Subcutaneous abdominal adipose tissue (tissue), 5 donors: ENCODE measurements around the gene AGO3.

Experiments
- H3K27ac ChIP-seq: one replicate; pipeline ENCODE4 v1.7.0; 2013; ENCODE audit warnings: low read depth, mild to moderate bottlenecking, inconsistent platforms, low read length, moderate library complexity
- H3K27me3 ChIP-seq, 5 donors: one replicate each; pipeline ENCODE4 v1.7.0; 2013; ENCODE audit warnings: low read length in 5 of 5, inconsistent platforms in 1 of 5; ENCODE audit not compliant: control insufficient read depth in 5 of 5, insufficient read depth in 4 of 5
- H3K36me3 ChIP-seq, 5 donors: one replicate each; pipeline ENCODE4 v1.7.0; 2013; ENCODE audit warnings: low read length in 5 of 5; ENCODE audit not compliant: control insufficient read depth in 5 of 5, insufficient read depth in 5 of 5
- H3K4me1 ChIP-seq, 5 donors: one replicate each; pipeline ENCODE4 v1.7.0; 2013; ENCODE audit warnings: low read length in 5 of 5, mild to moderate bottlenecking in 3 of 5, moderate library complexity in 1 of 5; ENCODE audit not compliant: control insufficient read depth in 5 of 5, insufficient read depth in 5 of 5
- H3K4me3 ChIP-seq, 5 donors: one replicate each; pipeline ENCODE4 v1.7.0; 2013; ENCODE audit warnings: low read length in 5 of 5, low read depth in 1 of 5
- H3K9ac ChIP-seq, 5 donors: one replicate each; pipeline ENCODE4 v1.7.0; 2013; ENCODE audit warnings: low read length in 5 of 5, mild to moderate bottlenecking in 4 of 5, moderate library complexity in 3 of 5
- H3K9me3 ChIP-seq, 5 donors: one replicate each; pipeline ENCODE4 v1.7.0; 2013; ENCODE audit warnings: low read length in 5 of 5; ENCODE audit not compliant: control insufficient read depth in 5 of 5
- donor health status: healthy.
- donor health status: healthy.
- donor health status: healthy.
- donor health status: healthy.
- donor health status: healthy.

Gene AGO3

DNA sequence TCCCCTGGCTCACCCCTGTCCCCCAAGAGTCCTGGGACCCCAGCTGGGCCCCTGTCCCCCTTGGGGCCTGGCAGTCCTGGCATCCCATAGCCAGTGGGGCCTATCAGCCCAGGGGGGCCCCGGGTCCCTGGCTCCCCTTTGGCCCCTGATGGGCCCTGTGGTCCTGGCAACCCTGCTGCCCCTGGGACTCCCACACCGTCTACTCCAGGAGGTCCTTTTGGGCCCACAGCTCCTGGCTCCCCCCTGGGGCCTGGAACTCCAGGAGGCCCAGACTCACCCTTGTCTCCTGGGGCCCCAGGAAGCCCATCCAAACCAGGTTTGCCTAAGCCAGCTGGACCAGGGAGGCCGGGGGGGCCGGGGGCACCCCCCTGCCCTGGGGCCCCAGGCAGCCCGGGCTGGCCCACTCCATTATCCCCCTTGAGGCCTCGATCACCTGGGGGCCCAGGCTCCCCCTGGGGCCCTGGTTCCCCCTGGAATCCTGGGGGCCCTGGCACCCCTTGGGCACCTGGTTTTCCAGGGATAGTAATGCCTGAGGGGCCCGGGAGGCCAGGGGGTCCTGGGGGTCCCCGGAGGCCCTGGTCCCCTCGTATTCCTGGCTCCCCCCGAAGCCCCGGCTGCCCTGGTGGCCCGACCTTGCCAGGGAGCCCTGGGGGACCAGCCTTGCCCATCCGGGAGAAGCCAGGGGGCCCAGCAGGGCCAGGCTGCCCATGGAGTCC is 167.9 kb downstream of the AGO3 start:
- peaks cover 0 to 28% (median 19%) of the 10 kb centered on the region in 5 donors for H3K36me3 ChIP-seq
- H3K4me1 ChIP-seq: peaks cover 0 to 35% (median 23%) of the 10 kb centered on the region in 5 donors
- no peaks in the 10 kb centered on the region for H3K27me3 ChIP-seq
- H3K4me3 ChIP-seq: no peak overlapping the region
- no peak overlapping the region for H3K27ac ChIP-seq
- no peaks in the 10 kb centered on the region for H3K9me3 ChIP-seq
- no peak overlapping the region for H3K9ac ChIP-seq

DNA sequence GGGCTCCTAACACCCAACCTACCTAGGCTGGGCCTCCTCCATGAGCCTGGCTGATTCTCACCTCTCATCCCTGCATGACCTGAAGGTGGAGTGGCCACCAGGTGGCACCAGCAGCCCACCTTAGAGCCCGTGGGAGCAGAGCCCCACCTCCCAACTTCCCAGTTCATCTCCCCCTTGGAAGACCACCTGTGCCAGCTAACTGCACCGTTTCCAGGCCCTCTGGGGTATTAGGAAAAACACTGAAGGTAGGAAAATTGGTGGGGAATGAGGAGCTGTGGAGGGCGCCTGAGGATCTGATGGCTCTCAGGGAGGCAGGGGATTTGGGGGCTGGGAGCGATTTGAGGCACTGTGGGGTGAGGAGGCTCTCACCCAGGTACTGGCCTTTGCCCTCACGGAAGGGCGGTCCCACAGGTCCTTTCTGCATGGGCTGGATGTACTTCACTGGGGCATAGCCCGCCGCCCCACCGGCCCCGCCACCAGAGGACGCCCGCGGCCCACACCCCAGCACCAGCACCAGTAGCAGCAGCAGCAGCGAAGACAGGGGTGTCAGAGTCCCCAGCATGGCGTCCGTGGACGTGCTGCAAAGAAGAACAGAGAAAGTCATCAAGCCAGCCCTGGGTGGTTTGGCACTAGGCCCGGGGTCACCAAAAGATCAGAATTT is 168.9 kb downstream of the AGO3 start:
- Histone ChIP-seq H3K9me3 (no peaks in the 10 kb centered on the region), H3K9ac (no peak overlapping the region), H3K4me1 (peaks cover 0 to 25% (median 17%) of the 10 kb centered on the region in 5 donors), H3K4me3 (no peak overlapping the region), H3K36me3 (peaks cover 0 to 17% (median 9%) of the 10 kb centered on the region in 5 donors), H3K27me3 (no peaks in the 10 kb centered on the region), H3K27ac (no peak overlapping the region)

DNA sequence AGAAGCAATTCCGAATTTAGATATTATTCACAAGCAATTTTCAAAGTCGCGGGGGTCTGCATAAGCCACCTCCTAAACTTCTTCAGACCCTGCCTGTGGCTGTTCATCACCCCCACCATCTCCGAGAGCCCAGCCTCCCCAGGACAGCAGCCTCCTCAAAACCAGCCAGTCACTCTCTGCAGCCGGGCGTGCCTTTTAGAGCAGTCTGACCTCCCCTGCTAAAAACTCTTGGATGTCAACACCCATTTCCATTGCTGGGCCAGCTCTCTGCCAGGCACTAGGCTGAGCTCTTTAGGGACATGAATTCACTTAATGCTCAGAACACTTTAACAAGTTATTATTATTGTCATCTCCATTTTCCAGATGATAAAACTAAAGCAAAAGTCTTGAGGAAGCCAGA is 169.5 kb downstream of the AGO3 start:
- H3K36me3 ChIP-seq: peaks cover 0 to 14% (median 7%) of the 10 kb centered on the region in 5 donors
- H3K27me3 ChIP-seq: no peaks in the 10 kb centered on the region
- peak overlapping the region in 1 of 5 donors; percentile 30 for H3K9ac ChIP-seq
- H3K4me1 ChIP-seq: peaks cover 0 to 21% (median 14%) of the 10 kb centered on the region in 5 donors
- H3K4me3 ChIP-seq: no peak overlapping the region
- no peaks in the 10 kb centered on the region for H3K9me3 ChIP-seq
- H3K27ac ChIP-seq: no peak overlapping the region

DNA sequence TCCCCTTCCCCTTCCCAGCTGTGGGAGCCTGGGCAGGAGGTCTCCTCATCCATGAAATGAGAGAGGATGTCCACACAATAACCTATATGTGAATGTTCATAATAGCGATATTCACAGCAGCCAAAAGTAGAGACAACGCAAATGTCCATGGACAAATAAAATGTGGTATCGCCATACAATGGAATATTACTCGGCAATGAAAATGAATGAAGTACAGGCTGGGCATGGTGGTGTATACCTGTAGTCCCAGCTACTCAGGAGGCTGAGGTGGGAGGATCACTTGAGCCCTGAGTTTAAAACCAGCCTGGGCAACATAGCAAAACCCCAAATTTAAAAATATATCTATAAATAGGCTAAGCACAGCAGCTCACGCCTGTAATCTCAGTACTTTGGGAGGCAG is 170.6 kb downstream of the AGO3 start:
- Histone ChIP-seq H3K9me3 (no peaks in the 10 kb centered on the region), H3K27me3 (no peaks in the 10 kb centered on the region), H3K36me3 (peaks cover 0 to 6% (median 0%) of the 10 kb centered on the region in 5 donors), H3K9ac (no peak overlapping the region), H3K27ac (no peak overlapping the region), H3K4me1 (peaks cover 0 to 10% (median 9%) of the 10 kb centered on the region in 5 donors), H3K4me3 (no peak overlapping the region)

DNA sequence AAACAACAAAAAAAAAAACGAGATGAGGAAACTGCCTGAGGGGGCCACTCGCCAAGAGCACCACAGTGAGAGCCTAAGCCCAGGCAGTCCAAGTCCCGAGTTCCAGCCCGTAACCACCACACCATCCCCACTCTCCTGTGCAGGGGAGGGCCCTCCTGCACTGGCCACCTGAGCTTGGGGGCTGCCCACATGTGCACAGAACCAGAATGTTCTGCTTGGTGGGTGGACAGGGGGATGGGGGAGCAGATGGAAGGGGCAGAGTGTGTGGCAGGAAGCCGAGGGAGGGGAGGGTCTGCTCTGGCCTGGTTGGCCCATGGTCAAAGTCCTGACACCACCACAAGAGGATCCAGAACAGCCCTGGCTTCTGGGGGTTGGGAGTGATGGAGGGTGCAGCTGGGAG is 175.4 kb downstream of the AGO3 start:
- H3K27ac ChIP-seq: no peak overlapping the region
- peaks cover 0 to 4% (median 0%) of the 10 kb centered on the region in 5 donors for H3K27me3 ChIP-seq
- no peaks in the 10 kb centered on the region for H3K9me3 ChIP-seq
- no peak overlapping the region for H3K4me3 ChIP-seq
- H3K36me3 ChIP-seq: no peaks in the 10 kb centered on the region
- H3K9ac ChIP-seq: no peak overlapping the region
- no peaks in the 10 kb centered on the region for H3K4me1 ChIP-seq

DNA sequence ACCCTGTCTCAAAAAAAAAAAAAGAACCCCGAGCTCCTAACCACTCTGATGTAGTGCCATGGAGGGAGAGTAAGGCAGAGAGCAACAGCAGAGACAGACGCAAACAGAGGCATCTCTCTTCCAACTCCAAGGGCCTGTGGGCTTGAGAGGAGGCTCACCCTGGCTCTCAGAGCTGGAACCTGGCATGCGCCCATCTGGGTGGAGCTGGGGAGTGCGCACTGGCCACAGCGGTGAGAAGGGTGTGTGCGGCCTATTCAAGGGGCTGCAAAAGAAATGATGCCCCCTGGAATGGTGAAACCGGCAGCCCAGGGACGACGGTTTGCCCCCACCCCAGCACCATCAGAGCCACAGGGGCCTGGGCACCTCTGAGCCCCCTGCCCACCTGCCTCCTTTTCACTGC is 176.5 kb downstream of the AGO3 start:
- H3K9ac ChIP-seq: no peak overlapping the region
- H3K4me3 ChIP-seq: no peak overlapping the region
- no peaks in the 10 kb centered on the region for H3K9me3 ChIP-seq
- peaks cover 0 to 4% (median 0%) of the 10 kb centered on the region in 5 donors for H3K27me3 ChIP-seq
- H3K36me3 ChIP-seq: no peaks in the 10 kb centered on the region
- no peaks in the 10 kb centered on the region for H3K4me1 ChIP-seq
- H3K27ac ChIP-seq: no peak overlapping the region

DNA sequence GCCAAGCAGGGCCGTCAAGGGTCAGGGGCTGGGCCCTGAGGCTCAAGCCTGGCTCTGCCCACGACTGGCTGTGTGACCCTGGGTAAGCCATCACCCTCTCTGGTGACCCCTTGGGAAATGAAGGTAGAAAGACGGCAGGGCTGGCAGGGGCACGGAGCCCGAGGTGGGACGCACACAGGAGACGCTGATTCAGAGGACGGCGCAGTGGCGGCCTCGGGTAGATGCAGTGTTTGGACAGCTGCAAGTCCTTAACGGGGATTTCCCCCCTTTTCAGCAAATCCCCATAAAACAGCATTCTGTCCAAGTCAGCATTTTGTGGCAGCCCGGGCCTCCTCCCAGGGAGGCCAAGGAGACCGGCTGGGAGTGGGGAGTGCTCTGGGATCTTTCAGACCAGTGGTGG is 177.4 kb downstream of the AGO3 start:
- Histone ChIP-seq H3K4me3 (no peak overlapping the region), H3K27ac (no peak overlapping the region), H3K36me3 (no peaks in the 10 kb centered on the region), H3K9me3 (no peaks in the 10 kb centered on the region), H3K4me1 (no peaks in the 10 kb centered on the region), H3K27me3 (peaks cover 0 to 4% (median 0%) of the 10 kb centered on the region in 5 donors), H3K9ac (no peak overlapping the region)

DNA sequence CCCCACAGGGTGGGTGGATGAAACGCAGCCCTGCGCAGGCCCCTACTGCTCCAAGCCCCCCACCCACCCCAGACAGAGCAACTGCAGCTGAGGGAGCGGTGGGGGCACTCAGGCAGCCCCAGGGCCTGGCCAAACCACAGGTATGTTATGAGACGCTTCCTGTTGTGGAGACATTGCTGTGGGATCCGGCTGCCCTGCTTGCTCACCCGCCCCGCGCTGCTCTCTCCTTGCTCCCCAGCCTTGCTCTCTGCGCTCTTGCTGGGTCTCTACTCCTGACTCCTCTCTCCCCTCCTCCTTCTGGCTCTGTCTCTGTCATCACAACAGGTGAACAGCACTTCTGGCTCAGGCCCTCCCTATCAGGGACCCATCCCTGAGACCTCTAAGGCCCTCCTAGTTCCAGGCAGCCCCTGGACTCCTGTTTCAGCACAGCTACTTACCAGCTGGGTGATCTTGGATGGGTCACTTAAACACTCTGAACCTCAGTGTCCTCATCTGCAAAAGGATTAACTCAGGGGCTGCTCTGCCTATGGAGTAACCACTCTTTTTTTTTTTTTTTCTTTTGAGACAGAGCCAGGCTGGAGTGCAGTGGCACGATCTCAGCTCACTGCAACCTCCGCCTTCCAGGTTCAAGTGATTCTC is 178.3 kb downstream of the AGO3 start:
- no peak overlapping the region for H3K4me3 ChIP-seq
- H3K27me3 ChIP-seq: peaks cover 0 to 6% (median 0%) of the 10 kb centered on the region in 5 donors
- H3K4me1 ChIP-seq: no peaks in the 10 kb centered on the region
- H3K27ac ChIP-seq: no peak overlapping the region
- H3K9ac ChIP-seq: no peak overlapping the region
- H3K9me3 ChIP-seq: no peaks in the 10 kb centered on the region
- H3K36me3 ChIP-seq: no peaks in the 10 kb centered on the region

DNA sequence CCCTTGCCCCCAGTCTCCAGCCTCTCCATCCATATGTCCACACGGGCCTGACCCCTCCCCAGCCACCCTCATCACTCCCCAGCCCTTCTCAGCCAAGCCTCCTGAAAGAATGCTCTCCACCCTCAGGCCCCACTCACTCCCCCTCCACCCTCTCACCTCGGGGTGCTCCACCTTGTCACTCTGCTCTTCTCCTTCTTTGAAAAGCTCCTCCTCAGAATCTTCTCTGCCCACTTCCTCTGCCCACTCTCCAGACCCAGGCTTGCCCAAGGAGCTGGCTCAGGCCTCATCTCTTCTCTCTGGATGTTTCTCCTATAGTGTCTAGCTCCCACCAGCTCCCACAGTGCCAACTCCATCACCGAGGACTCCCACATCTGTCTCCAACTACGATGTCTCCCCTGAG is 180.2 kb downstream of the AGO3 start:
- Histone ChIP-seq H3K9me3 (no peaks in the 10 kb centered on the region), H3K27ac (no peak overlapping the region)

DNA sequence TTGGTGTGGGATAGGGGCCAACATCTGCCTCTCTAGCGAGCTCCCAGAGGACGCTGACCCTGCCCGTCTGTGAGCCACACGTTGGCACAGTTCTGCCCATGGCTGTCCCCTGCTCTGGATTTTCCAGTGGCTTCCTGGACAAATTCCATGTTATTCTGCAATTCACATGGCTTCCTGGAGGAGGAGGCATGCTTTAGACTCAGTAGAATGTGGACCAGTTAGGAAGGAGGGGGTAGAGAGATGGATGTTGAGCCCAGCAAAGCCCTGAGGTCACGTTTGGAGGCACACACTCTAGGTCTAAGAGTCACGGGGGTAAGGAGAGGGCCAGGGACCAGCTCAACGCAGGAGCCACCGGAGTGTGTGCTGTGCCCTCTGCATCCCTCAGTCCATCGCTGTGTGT is 181.9 kb downstream of the AGO3 start:
- Histone ChIP-seq H3K27me3 (peaks cover 0 to 5% (median 0%) of the 10 kb centered on the region in 5 donors), H3K9me3 (no peaks in the 10 kb centered on the region), H3K36me3 (no peaks in the 10 kb centered on the region), H3K27ac (no peak overlapping the region), H3K4me1 (peaks cover 0 to 19% (median 6%) of the 10 kb centered on the region in 5 donors), H3K9ac (no peak overlapping the region), H3K4me3 (no peak overlapping the region)

More for the DNA sequence above, 180.2 kb downstream of the AGO3 start:
- Histone ChIP-seq H3K27me3 (peaks cover 0 to 6% (median 0%) of the 10 kb centered on the region in 5 donors), H3K4me1 (peaks cover 0 to 14% (median 6%) of the 10 kb centered on the region in 5 donors), H3K36me3 (no peaks in the 10 kb centered on the region), H3K4me3 (no peak overlapping the region), H3K9ac (no peak overlapping the region)
